Dedifferentiated amniotic fluid mesenchymal stem cell (primary cell): ENCODE measurements around the gene METRN.
"Not testable (repeated sequence)": the region's sequence is repeated elsewhere in the genome, so short reads cannot be mapped to it uniquely, and the experiment has no call there.

Experiments
- DNase-seq: peaks from one replicate; pipeline ENCODE4 v3.0.0-alpha.2; 2016; ENCODE audit errors: extremely low spot score

The METRN gene

GRCh38 chr16:734981-735881 lies 20.3 kb downstream of the METRN start:
- no peak for DNase-seq

GRCh38 chr16:735982-736453 lies 21.1 kb downstream of the METRN start:
- DNase-seq: no peak

GRCh38 chr16:736936-737481 lies 22.1 kb downstream of the METRN start:
- DNase-seq: no peak

DNA sequence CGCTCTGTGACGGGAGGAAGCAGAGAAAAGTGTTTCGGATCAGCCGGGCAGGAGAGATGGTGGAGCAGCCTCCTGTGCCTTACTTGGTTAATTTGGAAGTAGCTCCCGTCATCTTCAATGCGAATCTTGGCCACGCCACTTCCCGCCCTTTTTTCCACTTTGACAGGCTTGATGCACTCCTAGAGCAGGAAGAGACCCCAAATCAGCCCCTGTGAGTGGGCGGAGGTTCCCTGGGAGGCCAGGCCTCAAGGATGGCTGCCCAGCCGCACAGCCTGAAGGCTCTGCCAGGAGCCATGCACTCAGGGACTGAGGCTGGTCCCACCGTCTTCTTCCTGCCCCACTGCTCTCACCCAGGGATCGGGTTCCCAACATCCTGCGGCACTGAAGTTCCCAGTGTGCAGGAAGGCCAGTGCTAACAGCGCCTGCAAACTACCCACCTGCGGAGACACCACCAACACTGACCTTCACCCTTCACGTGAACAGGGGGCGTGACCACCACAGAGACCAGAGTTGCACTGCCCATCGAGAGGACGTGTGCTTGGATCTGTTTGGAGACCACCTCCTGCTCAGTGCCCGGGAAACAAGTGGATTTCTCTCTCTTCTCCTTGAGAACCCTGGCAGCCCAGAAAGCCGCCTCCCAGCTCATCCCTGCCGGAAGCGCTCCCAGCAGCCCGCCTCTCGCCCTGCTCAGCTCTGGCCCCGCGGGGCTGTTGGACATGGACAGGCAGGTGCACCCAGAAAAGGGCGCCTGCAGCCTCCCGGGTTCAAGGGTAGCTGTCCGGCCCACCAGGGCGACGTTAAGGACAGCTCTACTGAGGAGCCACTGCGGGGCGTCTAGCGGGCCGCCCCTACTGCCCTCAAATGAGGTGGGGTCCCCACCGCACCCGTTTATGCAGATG lies 24.9 kb downstream of the METRN start:
- DNase-seq: no peak

DNA sequence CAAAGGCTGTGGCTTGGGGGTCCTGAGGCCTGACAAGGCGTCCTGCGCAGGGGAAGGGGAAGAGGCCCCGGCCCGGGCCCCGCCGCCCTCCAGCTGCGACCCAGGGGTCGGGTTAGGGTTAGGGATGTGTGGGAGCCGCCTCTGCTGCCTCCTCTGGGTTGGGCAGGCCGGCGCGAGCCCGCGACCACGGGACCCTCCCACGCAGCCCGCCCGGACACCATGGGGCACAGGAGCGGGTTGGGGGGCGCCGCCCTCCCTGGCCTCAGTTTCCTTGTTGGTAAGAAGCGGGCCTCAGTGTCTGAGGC lies 25.5 kb downstream of the METRN start:
- no peak for DNase-seq

DNA sequence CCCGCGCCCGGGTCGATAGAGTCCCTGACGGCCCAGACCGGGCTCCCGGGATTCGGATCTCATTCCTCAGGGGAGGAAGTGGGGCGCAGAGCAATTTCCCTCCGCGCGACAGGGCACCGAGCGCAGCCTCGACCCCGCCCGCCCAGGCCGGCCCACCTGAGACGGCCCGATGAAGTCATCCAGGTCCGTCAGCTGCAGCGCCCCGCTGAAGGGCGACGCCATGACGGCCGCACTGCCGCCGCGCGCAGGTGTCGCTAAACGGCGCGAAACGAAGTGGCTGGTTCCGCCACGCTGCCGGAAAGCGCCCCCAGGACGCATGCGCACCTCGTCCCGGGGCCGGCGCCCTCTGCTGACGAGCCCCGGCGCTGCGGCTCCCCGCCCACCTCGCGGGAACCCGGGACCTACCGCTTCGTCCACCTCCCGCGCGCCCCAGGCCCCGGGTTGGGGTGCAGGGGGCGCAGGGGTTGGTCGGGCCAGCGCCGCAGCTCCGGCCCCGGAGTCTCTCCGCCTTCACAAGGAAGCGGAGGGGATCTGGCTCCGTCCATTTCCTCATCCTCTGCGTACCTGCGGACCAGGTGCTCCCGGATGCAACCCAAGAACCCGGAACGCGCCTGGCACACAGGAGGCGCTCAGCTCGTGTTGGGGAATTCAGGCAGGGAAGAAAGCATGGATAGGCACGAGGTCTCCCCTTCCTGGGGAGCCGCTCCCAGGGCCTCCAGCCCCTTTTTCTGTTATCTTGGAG lies 26.0 kb downstream of the METRN start, which contains the start of gene CIAO3:
TSS of gene CIAO3 (minus strand) at position 234 of the 742 bp plus-strand sequence. CDS start at position 222, 12 bp downstream.
- DNase-seq: peak; percentile 77

DNA sequence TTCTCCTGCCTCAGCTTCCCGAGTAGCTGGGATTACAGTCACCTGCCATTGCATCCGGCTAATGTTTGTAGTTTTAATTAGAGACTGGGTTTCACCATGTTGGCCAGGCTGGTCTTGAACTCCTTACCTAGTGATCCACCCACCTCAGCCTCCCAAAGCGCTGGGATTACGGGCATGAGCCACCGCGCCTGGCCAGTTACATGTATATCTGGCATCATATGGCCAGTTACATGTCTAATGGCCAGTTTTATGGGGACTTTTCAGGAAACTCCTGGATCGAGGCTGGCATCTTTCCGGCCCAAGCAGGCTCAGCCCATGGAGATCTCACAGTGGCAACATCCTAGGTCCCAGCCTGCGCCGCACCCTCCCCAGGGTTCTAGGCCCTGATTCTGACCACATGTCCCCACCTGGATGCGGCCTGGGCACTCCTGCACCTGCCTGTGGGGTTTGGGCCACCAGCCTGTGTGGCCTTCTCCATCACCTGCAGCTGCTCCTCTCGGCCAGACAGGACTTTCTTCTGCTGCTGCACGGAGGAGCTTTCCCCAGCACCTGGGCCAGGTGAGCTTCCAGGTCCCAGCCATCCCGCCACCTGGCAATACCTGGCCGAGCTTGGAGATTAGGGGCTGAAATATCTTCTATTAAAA lies 27.2 kb downstream of the METRN start:
- no peak for DNase-seq

GRCh38 chr16:742894-743293 lies 28.0 kb downstream of the METRN start:
- DNase-seq: not testable (repeated sequence)

DNA sequence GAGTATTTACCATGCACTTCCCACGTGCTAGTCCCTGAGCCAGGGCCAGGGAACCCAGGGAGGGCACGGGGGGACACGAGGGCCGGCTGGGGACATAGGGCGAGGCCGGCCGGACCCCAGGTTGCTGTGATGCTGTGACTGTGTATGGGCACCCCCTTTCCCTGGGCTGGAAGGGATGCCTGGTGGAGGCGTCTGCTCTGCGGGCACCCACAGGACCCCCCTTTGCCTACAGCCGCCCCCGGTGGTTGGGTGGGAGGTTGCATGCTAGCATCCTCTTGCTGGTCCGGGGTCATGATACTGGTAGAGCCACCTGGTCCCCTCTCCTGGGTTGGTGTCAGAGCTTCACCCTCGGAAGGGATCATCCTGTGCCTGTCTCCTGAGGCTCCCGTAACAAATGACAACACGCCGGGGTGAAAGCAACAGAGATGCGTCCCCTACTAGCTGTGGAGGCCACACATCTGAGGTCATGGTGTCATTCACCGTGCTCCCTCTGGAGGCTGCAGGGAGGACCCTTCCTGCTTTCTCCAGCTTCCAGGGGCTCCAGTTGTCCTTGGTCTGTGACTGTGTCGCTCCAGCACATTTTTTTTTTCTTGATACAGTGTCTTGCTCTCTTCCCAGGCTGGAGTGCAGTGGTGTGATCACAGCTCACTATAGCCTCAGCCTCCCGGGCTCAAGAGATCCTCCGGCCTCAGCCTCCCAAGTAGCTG lies 29.0 kb downstream of the METRN start:
- DNase-seq: no peak

GRCh38 chr16:745739-746138 lies 30.8 kb downstream of the METRN start:
- DNase-seq: no peak

DNA sequence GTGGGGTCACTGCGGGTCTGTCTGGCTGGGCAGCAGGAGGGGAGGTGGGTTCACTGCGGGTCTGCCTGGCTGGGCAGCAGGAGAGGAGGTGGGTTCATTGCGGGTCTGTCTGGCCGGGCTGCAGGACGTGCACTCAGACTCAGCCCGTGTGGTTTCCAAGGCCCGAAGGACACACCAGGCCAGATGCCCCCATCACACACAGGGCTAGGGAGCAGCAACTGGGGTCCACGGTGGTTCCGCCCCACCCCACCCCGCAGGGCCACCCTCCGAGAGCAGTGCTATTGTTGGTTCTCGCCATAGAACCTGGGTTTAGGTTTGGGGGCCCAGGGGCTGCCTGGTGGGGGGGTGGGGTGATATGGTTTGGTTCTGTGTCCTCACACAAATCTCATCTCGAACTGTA lies 31.7 kb downstream of the METRN start:
- DNase-seq: no peak

DNA sequence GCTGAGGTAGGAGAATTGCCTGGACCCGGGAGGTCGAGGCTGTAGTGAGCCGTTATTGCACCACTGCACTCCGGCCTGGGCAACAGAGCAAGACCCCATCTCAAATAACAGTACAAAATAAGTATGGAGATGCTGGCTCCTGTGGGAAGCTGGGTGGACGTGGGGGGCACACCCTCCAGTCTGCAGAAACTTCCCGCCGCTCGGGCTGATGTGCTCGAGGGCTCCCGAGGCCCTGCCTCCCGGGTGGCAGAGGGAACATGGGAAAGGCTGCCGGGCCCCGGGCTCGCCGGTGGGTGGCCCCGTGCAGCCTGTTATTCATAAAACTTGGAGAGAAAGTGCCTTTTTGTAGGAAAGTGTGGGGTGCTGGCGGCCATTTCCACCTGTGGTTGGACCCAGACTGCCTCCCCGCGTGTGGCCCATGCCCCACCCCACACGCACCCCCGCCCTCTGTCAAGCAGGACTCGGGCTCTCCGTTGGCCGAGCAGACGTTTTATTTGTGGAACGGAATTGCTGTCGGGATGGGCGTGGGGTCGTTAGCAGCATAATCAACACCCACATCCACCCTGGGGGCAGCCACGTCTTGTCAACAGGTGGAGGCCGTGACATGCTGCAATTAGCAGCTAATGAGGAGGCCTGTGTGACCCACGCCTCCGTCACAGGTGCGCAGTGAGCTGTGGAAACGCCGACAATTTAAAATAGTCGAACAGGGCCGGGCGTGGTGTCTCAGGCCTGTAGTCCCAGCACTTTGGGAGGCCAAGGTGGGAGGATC lies 33.2 kb downstream of the METRN start:
- no peak for DNase-seq

DNA sequence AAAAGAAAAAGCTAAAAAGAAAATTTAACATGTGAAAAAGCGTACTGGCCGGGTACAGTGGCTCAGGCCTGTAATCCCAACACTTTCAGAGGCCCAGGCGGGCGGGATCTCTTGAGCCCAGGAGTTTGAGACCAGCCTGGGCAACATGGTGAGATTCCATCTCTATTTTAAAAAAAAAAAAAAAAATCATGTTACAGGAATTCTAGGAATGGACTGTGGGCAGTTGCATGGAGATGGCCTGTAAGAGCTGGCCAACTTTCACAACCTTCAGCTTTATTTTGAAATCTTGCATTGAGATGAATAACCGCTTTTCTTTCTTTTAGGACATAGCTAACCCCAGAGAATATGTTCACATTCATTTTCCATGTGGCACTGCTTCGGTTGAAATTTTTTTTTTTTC lies 34.1 kb downstream of the METRN start:
- peak; percentile 91 for DNase-seq

DNA sequence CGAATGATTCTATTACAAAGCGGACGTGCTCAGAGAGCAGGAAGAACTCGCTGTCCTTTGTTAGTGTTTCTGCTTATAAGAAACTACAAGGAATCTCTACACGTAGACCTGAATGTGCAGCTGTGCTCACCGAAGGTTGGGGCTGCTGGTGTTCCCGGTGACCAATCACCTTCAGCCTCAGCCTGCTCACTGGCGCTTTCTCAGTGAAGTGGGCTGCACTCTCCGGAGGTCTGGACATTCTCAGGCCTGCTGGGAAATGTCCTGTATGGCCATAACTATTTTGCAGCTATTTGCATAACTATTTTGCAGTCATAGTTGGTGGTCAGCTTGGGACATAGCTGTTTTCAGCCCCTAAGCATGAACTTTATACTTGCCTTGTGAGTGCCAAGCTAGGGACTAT lies 35.6 kb downstream of the METRN start:
- DNase-seq: no peak

DNA sequence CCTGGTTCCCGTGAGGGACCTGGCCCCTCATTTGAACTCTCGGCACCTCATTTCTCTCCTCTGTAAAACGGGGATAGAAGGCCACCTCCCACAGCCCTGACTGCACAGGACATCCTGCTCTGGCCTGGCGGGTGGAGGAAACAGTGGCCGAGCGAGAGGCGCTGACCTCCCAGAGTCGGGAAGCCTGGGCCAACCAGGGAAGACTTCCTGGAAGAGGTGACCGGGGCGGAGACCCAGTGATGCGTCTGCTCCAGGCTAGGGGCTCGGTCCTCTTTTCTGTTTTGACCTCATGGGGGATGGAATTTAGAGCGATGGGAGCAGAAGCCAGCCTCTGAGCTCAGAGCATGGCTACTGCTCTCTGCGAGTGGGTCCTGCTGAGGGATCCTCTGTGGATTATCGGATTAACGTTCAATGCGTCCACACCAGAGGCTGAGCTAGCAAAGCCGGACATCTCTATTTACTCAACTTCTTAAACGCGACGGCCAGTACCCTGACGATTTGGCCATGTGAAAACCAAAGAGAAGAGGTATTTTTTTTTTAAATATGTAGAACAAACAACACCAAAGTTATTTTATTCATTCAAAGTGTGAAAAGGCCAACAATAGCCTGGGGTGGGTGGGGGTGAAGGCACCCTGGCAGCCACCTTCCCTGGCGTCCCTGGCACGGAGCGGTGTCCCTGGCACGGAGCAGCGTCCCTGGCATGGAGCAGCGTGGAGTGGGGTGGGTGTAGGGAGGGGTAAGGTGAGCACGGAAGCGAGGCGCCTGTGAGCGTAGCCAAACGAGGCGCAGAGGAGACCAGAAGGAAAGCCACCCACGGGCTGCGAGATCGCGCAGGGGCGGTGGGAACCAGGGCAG lies 36.5 kb downstream of the METRN start:
- no peak for DNase-seq

DNA sequence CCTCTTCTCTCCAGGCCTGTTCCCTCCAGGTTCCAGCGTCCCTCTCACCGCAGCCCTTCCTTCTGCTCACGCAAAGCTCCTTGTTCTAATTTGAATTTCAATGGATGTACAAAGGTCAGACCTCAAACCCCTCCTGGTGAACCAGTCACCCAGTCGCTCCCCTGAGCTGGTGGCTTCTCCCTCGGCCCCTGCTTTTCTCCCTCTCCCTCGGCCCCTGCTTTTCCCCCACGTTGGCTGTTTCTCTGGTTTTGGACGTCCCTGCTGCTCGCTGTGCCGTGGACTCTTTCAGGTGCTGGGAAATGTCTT lies 37.0 kb downstream of the METRN start:
- no peak for DNase-seq

GRCh38 chr16:754121-754607 lies 39.2 kb downstream of the METRN start:
- not testable (repeated sequence) for DNase-seq

GRCh38 chr16:754656-755055 lies 39.7 kb downstream of the METRN start:
- DNase-seq: no peak

DNA sequence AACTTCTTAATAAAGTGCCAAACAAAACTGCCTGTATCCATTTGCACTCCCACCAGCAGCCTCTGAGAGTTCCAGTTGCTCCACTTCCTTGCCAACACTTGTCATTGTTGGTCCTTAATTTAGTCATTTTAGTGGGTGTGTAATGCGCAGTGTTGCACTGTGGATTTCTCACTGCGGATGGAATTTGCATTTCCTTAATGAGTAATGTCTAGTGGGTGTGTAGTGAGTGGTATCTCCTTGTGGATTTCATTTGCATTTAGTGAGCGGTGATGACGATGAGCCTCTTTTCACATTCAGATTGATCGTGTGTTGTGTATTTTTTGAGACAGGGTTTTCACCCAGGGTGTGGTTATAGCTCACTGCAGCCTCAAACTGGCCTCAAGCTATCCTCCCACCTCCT lies 41.5 kb downstream of the METRN start:
- DNase-seq: no peak
